ENCODE results near the gene LAMTOR5. TPM values are rescaled to one million over a fixed set of nuclear protein-coding genes. Genes with fewer than 3 reads are reported as not detected.

The LAMTOR5 gene
- total and polyA plus RNA-seq, 2 of the 4 experiments (the other 2 are of a cell fraction) = 159 to 369 TPM

- no peak overlapping the region for H2AFZ ChIP-seq (replicated peaks; ENCODE audit: low read length, poor library complexity)
- in situ Hi-C loops (cut with MboI; ENCODE audit: low sequenced_read_pairs) (no loop called here), intact Hi-C loops (cut with micrococcal nuclease) (no loop called here), dilution Hi-C loops (cut with HindIII; ENCODE audit: low sequenced_read_pairs, unreplicated experiment) (no loop called here)
- no peaks in the 10 kb centered on the region for H3K36me3 ChIP-seq (ENCODE audit: control insufficient read depth, insufficient read depth, low read length)
- no TSS peak for BruUV-seq (replicated peaks)
- H3K4me3 ChIP-seq (ENCODE audit: insufficient read depth, low read depth, low read length) = no peak overlapping the region
- no peak overlapping the region for H3K18ac ChIP-seq (ENCODE audit: low read depth, low read length)
- CTCF ChIA-PET = interaction anchor here (1.0 to 1.4 kb wide), 2 partner anchors 27 to 71 kb away, joined by 3 to 4 read pairs; no protein-coding TSS in a partner anchor
- no peak overlapping the region for H2BK20ac ChIP-seq (ENCODE audit: low read depth, low read length)
- no peaks in the 10 kb centered on the region for H3K79me1 ChIP-seq (ENCODE audit: low read depth in 1 of 2, low read length in 2 of 2)
- H2AK5ac ChIP-seq (ENCODE audit: low read depth, low read length) = no peak overlapping the region
- H3K4me2 ChIP-seq (ENCODE audit: low read depth, low read length) = no peak overlapping the region
- ATAC-seq (ENCODE audit: low read depth) (no peak), DNase-seq (no peak)
- H4K5ac ChIP-seq (ENCODE audit: low read depth, low read length) = no peak overlapping the region
- TF ChIP-seq BHLHE40 (IDR thresholded peaks at IDR 0.05; ENCODE audit: low read depth, low read length) = no peak
- TF ChIP-seq MAZ (IDR thresholded peaks at IDR 0.05; ENCODE audit: borderline replicate concordance, low read depth, low read length) = no peak
- no peak for TF ChIP-seq FOS (IDR thresholded peaks at IDR 0.05; ENCODE audit: low read depth, low read length)
- TF ChIP-seq SMC3 (IDR thresholded peaks at IDR 0.05; ENCODE audit: low read depth, low read length) = no peak
- TF ChIP-seq CHD1 (IDR thresholded peaks at IDR 0.05; ENCODE audit: low read depth, low read length) = no peak
- TF ChIP-seq ELK1 (IDR thresholded peaks at IDR 0.05; ENCODE audit: borderline replicate concordance, low read depth, low read length) = no peak
- TF ChIP-seq POLR2A (IDR thresholded peaks at IDR 0.05; ENCODE audit: low read depth, low read length) = no peak
- no peak for TF ChIP-seq USF2 (IDR thresholded peaks at IDR 0.05; ENCODE audit: low read depth, low read length)
- no peak for TF ChIP-seq RFX5 (IDR thresholded peaks at IDR 0.05; ENCODE audit: low read depth, low read length)
- no peak for TF ChIP-seq NFE2L2 (IDR thresholded peaks at IDR 0.05; ENCODE audit: low read depth, low read length)
- no peak overlapping the region for H2BK120ac ChIP-seq (ENCODE audit: low read depth, low read length)
- no peak overlapping the region for H3K14ac ChIP-seq (replicated peaks; ENCODE audit: low read depth, low read length)
- H3K23ac ChIP-seq (ENCODE audit: low read depth, low read length) = no peak overlapping the region
- H4K20me1 ChIP-seq (ENCODE audit: insufficient read depth, low read length) = no peaks in the 10 kb centered on the region
- no peak overlapping the region for H3K9ac ChIP-seq (ENCODE audit: low read depth, low read length)
- H4K8ac ChIP-seq (ENCODE audit: low read depth in 2 of 2, low read length in 2 of 2) = no peak overlapping the region
- H3K4ac ChIP-seq (ENCODE audit: low read depth, low read length) = no peak overlapping the region
- no CpG with 5 or more reads among the region's 9 CpGs for WGBS, 2 experiments (ENCODE audit: extremely low coverage in 2 of 2, insufficient read length in 1 of 2)
- H2BK5ac ChIP-seq (ENCODE audit: low read depth, low read length, poor library complexity, severe bottlenecking) = no peak overlapping the region
- no peak overlapping the region for H2BK15ac ChIP-seq (ENCODE audit: low read depth, low read length)
- no peaks in the 10 kb centered on the region for H3K9me1 ChIP-seq (ENCODE audit: insufficient read depth, low read length)
- POLR2A ChIA-PET (ENCODE audit: unreplicated experiment) = no interaction called here
- no peaks in the 10 kb centered on the region for H3K4me1 ChIP-seq (ENCODE audit: control insufficient read depth, insufficient read depth, low read length)
- no peak overlapping the region for H4K91ac ChIP-seq (ENCODE audit: insufficient read depth, low read depth, low read length)
- no peak overlapping the region for H2AK9ac ChIP-seq (replicated peaks; ENCODE audit: low read depth, low read length, poor library complexity)
- no peak overlapping the region for H3K27ac ChIP-seq (ENCODE audit: insufficient read depth, low read length)
- no peak overlapping the region for H3K56ac ChIP-seq (ENCODE audit: extremely low read depth, insufficient read depth, low read length)
- H3K9me3 ChIP-seq (ENCODE audit: control insufficient read depth, insufficient read depth, low read length) = no peaks in the 10 kb centered on the region
- peaks cover 24% of the 10 kb centered on the region for H3K27me3 ChIP-seq (ENCODE audit: control insufficient read depth, insufficient read depth, low read length)
Measured at GRCh38 chr1:110424699-110425611, 17.5 kb upstream of the LAMTOR5 start.
